Fibroblast of lung (primary cell): Measurements from ENCODE around the gene DCXR. TPM values are rescaled to one million over a fixed set of nuclear protein-coding genes. Genes with fewer than 3 reads are reported as not detected.

Experiments
- DNase-seq, 2 donors: peaks; one replicate each; pipeline versions ENCODE4 v3.0.0 to v3.0.0-alpha.2; 2010; ENCODE audit warnings: low read depth in 2 of 2
- H2AFZ ChIP-seq: 2 replicates; pipeline ENCODE4 v1.5.1; 2012; ENCODE audit warnings: low read length, control low read depth, inconsistent platforms
- H3K27ac ChIP-seq: 2 replicates; pipeline ENCODE4 v1.5.1; 2011; ENCODE audit warnings: low read length, control low read depth; ENCODE audit not compliant: insufficient read depth
- H3K27me3 ChIP-seq: 2 replicates; pipeline ENCODE4 v1.5.1; 2011; ENCODE audit warnings: mild to moderate bottlenecking, low read length; ENCODE audit not compliant: control insufficient read depth, insufficient read depth
- H3K36me3 ChIP-seq: 2 replicates; pipeline ENCODE4 v1.5.1; 2011; ENCODE audit warnings: low read length; ENCODE audit not compliant: control insufficient read depth, insufficient read depth
- H3K4me1 ChIP-seq: 2 replicates; pipeline ENCODE4 v1.5.1; 2011; ENCODE audit warnings: low read length; ENCODE audit not compliant: control insufficient read depth, insufficient read depth; ENCODE audit errors: extremely low read depth
- H3K4me2 ChIP-seq: 2 replicates; pipeline ENCODE4 v1.5.1; 2011; ENCODE audit warnings: low read length, control low read depth; ENCODE audit not compliant: insufficient read depth; ENCODE audit errors: extremely low read depth
- H3K4me3 ChIP-seq, 4 experiments: fragments of 200-600 bp in 1 of 4; sonication (generic) in 1 of 4; replicated peaks in 1 of 4; 2 replicates each; pipeline ENCODE4 v1.5.1; 2011 to 2016; ENCODE audit warnings: low read length in 4 of 4, low read depth in 3 of 4, mild to moderate bottlenecking in 3 of 4, control low read depth in 2 of 4, inconsistent platforms in 1 of 4, mixed read lengths in 1 of 4; ENCODE audit not compliant: insufficient read depth in 1 of 4; ENCODE audit errors: control extremely low read depth in 1 of 4
- H3K79me2 ChIP-seq: 2 replicates; pipeline ENCODE4 v1.5.1; 2012; ENCODE audit warnings: mild to moderate bottlenecking, low read length, inconsistent platforms; ENCODE audit not compliant: control insufficient read depth, insufficient read depth
- H3K9ac ChIP-seq: 2 replicates; pipeline ENCODE4 v1.5.1; 2011; ENCODE audit warnings: mild to moderate bottlenecking, low read length, control low read depth; ENCODE audit not compliant: insufficient read depth
- H3K9me3 ChIP-seq: 2 replicates; pipeline ENCODE4 v1.5.1; 2012; ENCODE audit warnings: low read depth, low read length; ENCODE audit not compliant: control insufficient read depth, insufficient read depth
- H4K20me1 ChIP-seq: 2 replicates; pipeline ENCODE4 v1.5.1; 2011; ENCODE audit warnings: low read length; ENCODE audit not compliant: control insufficient read depth, insufficient read depth; ENCODE audit errors: extremely low read depth
- CTCF ChIP-seq, 2 donors: IDR thresholded peaks in 1 of 2; conservative IDR thresholded peaks in 1 of 2; 1 replicate in 1 of 2; 2 replicates in 1 of 2; pipeline ENCODE4 v1.5.1; 2011 to 2012; ENCODE audit warnings: low read length in 2 of 2, control low read depth in 1 of 2, inconsistent platforms in 1 of 2, low read depth in 1 of 2, mild to moderate bottlenecking in 1 of 2
- EZH2 ChIP-seq: IDR thresholded peaks from 2 replicates; pipeline ENCODE4 v1.5.1; 2012; ENCODE audit warnings: low read length, control low read depth, mild to moderate bottlenecking; ENCODE audit errors: missing control alignments
- polyA plus RNA-seq, 2 donors: library from polyadenylated mRNA; depleted of rRNA in 1 of 2; stranded (reverse) in 1 of 2; unstranded in 1 of 2; fragments of >200 nt; gene quantifications; 2 replicates each; pipeline ENCODE4 v1.2.1, GENCODE V29; 2011 to 2012; ENCODE audit warnings: missing spikeins in 1 of 2
- total RNA-seq: library from RNA; depleted of rRNA; stranded (reverse); fragments of >200 nt; gene quantifications from 2 replicates; pipeline ENCODE4 v1.2.1, GENCODE V29; 2014

Gene DCXR
- total and polyA plus RNA-seq, 2 donors (not counting 1 experiment from before 2014, with no cell fraction given) = 34.8 to 43.6 TPM

- Histone ChIP-seq H4K20me1 (no peaks in the 10 kb centered on the region), H3K27ac (no peak overlapping the region), H3K4me1 (peaks cover 18% of the 10 kb centered on the region), H3K4me3 (no peak overlapping the region), H2AFZ (no peak overlapping the region), H3K36me3 (peaks cover 5% of the 10 kb centered on the region), H3K9me3 (no peaks in the 10 kb centered on the region), H3K4me2 (no peak overlapping the region), H3K27me3 (no peaks in the 10 kb centered on the region), H3K9ac (no peak overlapping the region), H3K79me2 (no peaks in the 10 kb centered on the region)
- DNase-seq = no peak
- no peak for TF ChIP-seq EZH2
These were observed 46.4 kb downstream of the DCXR start for GRCh38 chr17:81990836-81991683.

- no peaks in the 10 kb centered on the region for H4K20me1 ChIP-seq
- no peak overlapping the region for H3K9ac ChIP-seq
- H3K4me2 ChIP-seq = no peak overlapping the region
- no peak overlapping the region for H2AFZ ChIP-seq
- no peaks in the 10 kb centered on the region for H3K79me2 ChIP-seq
- no peak overlapping the region for H3K4me3 ChIP-seq
- TF ChIP-seq CTCF (conservative IDR thresholded peaks at IDR 0.05 in 1 of 2, IDR thresholded peaks at IDR 0.05 in 1 of 2; ENCODE audit: low read depth in 1 of 2, low read length in 2 of 2) (no peak), EZH2 (no peak)
- peaks cover 12% of the 10 kb centered on the region for H3K4me1 ChIP-seq
- no peaks in the 10 kb centered on the region for H3K9me3 ChIP-seq
- no peaks in the 10 kb centered on the region for H3K27me3 ChIP-seq
- DNase-seq = no peak
- H3K27ac ChIP-seq = no peak overlapping the region
- peaks cover 17% of the 10 kb centered on the region for H3K36me3 ChIP-seq
These were observed 50.2 kb downstream of the DCXR start for GRCh38 chr17:81987161-81987770.

GRCh38 chr17:81986606-81987005, 50.9 kb downstream of the DCXR start:
- DNase-seq = no peak
- Histone ChIP-seq H2AFZ (no peak overlapping the region), H3K9ac (no peak overlapping the region), H3K4me3 (no peak overlapping the region), H3K27me3 (no peaks in the 10 kb centered on the region), H3K79me2 (no peaks in the 10 kb centered on the region), H3K4me1 (peaks cover 5% of the 10 kb centered on the region), H3K9me3 (no peaks in the 10 kb centered on the region), H3K27ac (no peak overlapping the region), H4K20me1 (no peaks in the 10 kb centered on the region), H3K36me3 (peaks cover 17% of the 10 kb centered on the region), H3K4me2 (no peak overlapping the region)
- TF ChIP-seq EZH2 (no peak), CTCF (conservative IDR thresholded peaks at IDR 0.05 in 1 of 2, IDR thresholded peaks at IDR 0.05 in 1 of 2; ENCODE audit: low read depth in 1 of 2, low read length in 2 of 2) (no peak)

Other genes starting within 250 kb of the DCXR start
- gene GCGR, start 233.5 kb downstream of the DCXR start, total RNA-seq = not detected in 2 replicates
- gene GCGR, start 233.5 kb downstream of the DCXR start, polyA plus RNA-seq = not detected in 2 replicates
- 108 and 118 TPM in 2 replicates for gene MCRIP1, start 204.4 kb downstream of the DCXR start, total RNA-seq
- 37.5 and 37.6 TPM in 2 replicates for gene MCRIP1, start 204.4 kb downstream of the DCXR start, polyA plus RNA-seq
- gene PPP1R27, start 202.6 kb downstream of the DCXR start, total RNA-seq = under 0.01 TPM in 1 of 2 replicates, not detected in the other
- gene PPP1R27, start 202.6 kb downstream of the DCXR start, polyA plus RNA-seq = not detected in 2 replicates
- gene P4HB, start 177.2 kb downstream of the DCXR start, total RNA-seq = 633 and 1,034 TPM in 2 replicates
- 106 and 109 TPM in 2 replicates for gene P4HB, start 177.2 kb downstream of the DCXR start, polyA plus RNA-seq
- 61.6 and 95.0 TPM in 2 replicates for gene ARHGDIA, start 166.4 kb downstream of the DCXR start, total RNA-seq
- gene ARHGDIA, start 166.4 kb downstream of the DCXR start, polyA plus RNA-seq = 164 and 254 TPM in 2 replicates
- 77.3 and 82.2 TPM in 2 replicates for gene ALYREF, start 146.1 kb downstream of the DCXR start, total RNA-seq
- gene ALYREF, start 146.1 kb downstream of the DCXR start, polyA plus RNA-seq = 41.6 and 81.5 TPM in 2 replicates
- 144 and 175 TPM in 2 replicates for gene ANAPC11, start 146.0 kb downstream of the DCXR start, total RNA-seq
- gene ANAPC11, start 146.0 kb downstream of the DCXR start, polyA plus RNA-seq = 223 and 269 TPM in 2 replicates
- 0.51 and 0.83 TPM in 2 replicates for gene NPB, start 135.5 kb downstream of the DCXR start, total RNA-seq
- 0.19 and 0.31 TPM in 2 replicates for gene NPB, start 135.5 kb downstream of the DCXR start, polyA plus RNA-seq
- 31.6 and 65.6 TPM in 2 replicates for gene PCYT2, start 126.3 kb downstream of the DCXR start, total RNA-seq
- 46.0 and 61.1 TPM in 2 replicates for gene PCYT2, start 126.3 kb downstream of the DCXR start, polyA plus RNA-seq
- 14.9 and 18.7 TPM in 2 replicates for gene SIRT7, start 119.5 kb downstream of the DCXR start, total RNA-seq
- 3.3 and 4.4 TPM in 2 replicates for gene SIRT7, start 119.5 kb downstream of the DCXR start, polyA plus RNA-seq
- 18.0 and 20.6 TPM in 2 replicates for gene MAFG, start 110.0 kb downstream of the DCXR start, total RNA-seq
- 11.0 and 11.3 TPM in 2 replicates for gene MAFG, start 110.0 kb downstream of the DCXR start, polyA plus RNA-seq
- gene PYCR1, start 100.4 kb downstream of the DCXR start, total RNA-seq = 73.7 and 102 TPM in 2 replicates
- 34.2 and 56.8 TPM in 2 replicates for gene PYCR1, start 100.4 kb downstream of the DCXR start, polyA plus RNA-seq
- not detected in 2 replicates for gene MYADML2, start 90.5 kb downstream of the DCXR start, total RNA-seq
- gene MYADML2, start 90.5 kb downstream of the DCXR start, polyA plus RNA-seq = not detected in 2 replicates
- gene NOTUM, start 76.5 kb downstream of the DCXR start, total RNA-seq = 0.50 and 0.51 TPM in 2 replicates
- 0.02 TPM in 2 replicates for gene NOTUM, start 76.5 kb downstream of the DCXR start, polyA plus RNA-seq
- gene ASPSCR1, start 60.1 kb downstream of the DCXR start, total RNA-seq = 22.3 and 35.7 TPM in 2 replicates
- gene ASPSCR1, start 60.1 kb downstream of the DCXR start, polyA plus RNA-seq = 6.3 and 8.3 TPM in 2 replicates
- 15.2 and 30.4 TPM in 2 replicates for gene CENPX, start 14.8 kb downstream of the DCXR start, total RNA-seq
- 29.2 and 51.3 TPM in 2 replicates for gene CENPX, start 14.8 kb downstream of the DCXR start, polyA plus RNA-seq
- 9.9 and 10.0 TPM in 2 replicates for gene LRRC45, start 14.4 kb downstream of the DCXR start, total RNA-seq
- 2.3 and 3.8 TPM in 2 replicates for gene LRRC45, start 14.4 kb downstream of the DCXR start, polyA plus RNA-seq
- gene RAC3, start 6.0 kb downstream of the DCXR start, total RNA-seq = 5.6 and 6.6 TPM in 2 replicates
- 4.3 and 4.7 TPM in 2 replicates for gene RAC3, start 6.0 kb downstream of the DCXR start, polyA plus RNA-seq
- 38.5 and 48.9 TPM in 2 replicates for gene RFNG, start 14.1 kb upstream of the DCXR start, total RNA-seq
- gene RFNG, start 14.1 kb upstream of the DCXR start, polyA plus RNA-seq = 14.1 and 14.5 TPM in 2 replicates
- gene GPS1, start 14.2 kb upstream of the DCXR start, total RNA-seq = 67.0 and 76.6 TPM in 2 replicates
- gene GPS1, start 14.2 kb upstream of the DCXR start, polyA plus RNA-seq = 53.3 and 86.1 TPM in 2 replicates
- gene DUS1L, start 28.1 kb upstream of the DCXR start, total RNA-seq = 41.0 and 46.2 TPM in 2 replicates
- gene DUS1L, start 28.1 kb upstream of the DCXR start, polyA plus RNA-seq = 24.6 and 40.9 TPM in 2 replicates
- gene FASN, start 60.5 kb upstream of the DCXR start, total RNA-seq = 85.0 and 242 TPM in 2 replicates
- 36.8 and 84.2 TPM in 2 replicates for gene FASN, start 60.5 kb upstream of the DCXR start, polyA plus RNA-seq
- gene CCDC57, start 175.1 kb upstream of the DCXR start, total RNA-seq = 8.2 and 10.1 TPM in 2 replicates
- 4.3 and 7.1 TPM in 2 replicates for gene CCDC57, start 175.1 kb upstream of the DCXR start, polyA plus RNA-seq
- 99.4 and 107 TPM in 2 replicates for gene SLC16A3, start 191.3 kb upstream of the DCXR start, total RNA-seq
- gene SLC16A3, start 191.3 kb upstream of the DCXR start, polyA plus RNA-seq = 36.0 and 71.0 TPM in 2 replicates
- gene CSNK1D, start 236.0 kb upstream of the DCXR start, total RNA-seq = 41.3 and 64.9 TPM in 2 replicates
- gene CSNK1D, start 236.0 kb upstream of the DCXR start, polyA plus RNA-seq = 112 and 139 TPM in 2 replicates